ENCODE results near the gene GSTA4. TPM values are rescaled to one million over a fixed set of nuclear protein-coding genes. Genes with fewer than 3 reads are reported as not detected.

The GSTA4 gene
- polyA plus RNA-seq, 1 donor from 2014 or later: 764 TPM

DNA sequence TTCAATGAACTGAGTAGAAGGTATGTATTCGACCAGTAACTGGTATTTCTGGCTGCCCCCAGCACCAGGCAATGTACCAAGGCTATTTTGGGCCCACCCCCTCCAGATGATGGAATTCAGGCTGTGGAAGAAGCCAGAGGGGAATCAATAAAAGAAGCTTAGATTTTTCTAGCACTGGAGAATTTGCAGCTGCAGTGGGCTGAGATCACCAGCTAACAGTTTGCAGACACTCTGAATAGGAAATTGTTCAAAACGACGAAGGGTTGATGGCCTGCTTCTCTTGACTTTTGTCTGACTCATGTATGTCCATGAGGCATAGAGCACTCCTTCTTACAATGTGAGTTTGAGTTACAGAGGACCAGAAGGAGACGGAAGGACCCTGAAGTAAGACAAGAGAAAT lies 37.8 kb upstream of the GSTA4 start (continued):
- TF ChIP-seq SMC3 (conservative IDR thresholded peaks at IDR 0.05; ENCODE audit: poor library complexity) (no peak), TAF1 (IDR thresholded peaks at IDR 0.05; ENCODE audit: low read depth) (no peak), EP300 (conservative IDR thresholded peaks at IDR 0.05; ENCODE audit: poor library complexity, severe bottlenecking) (no peak)

DNA sequence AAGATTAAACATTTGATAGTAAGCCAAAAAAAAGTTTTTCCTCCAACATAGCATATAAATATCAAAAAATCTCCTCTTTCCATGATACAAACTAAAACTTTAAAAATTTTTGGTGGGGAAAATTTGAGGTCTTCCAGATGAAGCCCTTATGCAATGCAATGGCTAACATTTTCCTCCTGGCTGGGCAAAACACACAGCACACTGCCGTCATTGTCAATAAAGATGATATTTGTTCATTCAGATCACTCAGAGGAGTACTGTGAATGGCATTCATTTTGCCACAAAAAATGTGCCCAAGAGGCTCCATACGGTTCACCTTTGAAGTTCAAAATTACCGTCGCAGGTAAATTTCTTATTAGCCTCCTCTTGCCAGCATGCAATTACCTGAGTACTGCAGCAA lies 36.2 kb upstream of the GSTA4 start:
- TF ChIP-seq, protein P1, sequence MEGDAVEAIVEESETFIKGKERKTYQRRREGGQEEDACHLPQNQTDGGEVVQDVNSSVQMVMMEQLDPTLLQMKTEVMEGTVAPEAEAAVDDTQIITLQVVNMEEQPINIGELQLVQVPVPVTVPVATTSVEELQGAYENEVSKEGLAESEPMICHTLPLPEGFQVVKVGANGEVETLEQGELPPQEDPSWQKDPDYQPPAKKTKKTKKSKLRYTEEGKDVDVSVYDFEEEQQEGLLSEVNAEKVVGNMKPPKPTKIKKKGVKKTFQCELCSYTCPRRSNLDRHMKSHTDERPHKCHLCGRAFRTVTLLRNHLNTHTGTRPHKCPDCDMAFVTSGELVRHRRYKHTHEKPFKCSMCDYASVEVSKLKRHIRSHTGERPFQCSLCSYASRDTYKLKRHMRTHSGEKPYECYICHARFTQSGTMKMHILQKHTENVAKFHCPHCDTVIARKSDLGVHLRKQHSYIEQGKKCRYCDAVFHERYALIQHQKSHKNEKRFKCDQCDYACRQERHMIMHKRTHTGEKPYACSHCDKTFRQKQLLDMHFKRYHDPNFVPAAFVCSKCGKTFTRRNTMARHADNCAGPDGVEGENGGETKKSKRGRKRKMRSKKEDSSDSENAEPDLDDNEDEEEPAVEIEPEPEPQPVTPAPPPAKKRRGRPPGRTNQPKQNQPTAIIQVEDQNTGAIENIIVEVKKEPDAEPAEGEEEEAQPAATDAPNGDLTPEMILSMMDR (IDR thresholded peaks at IDR 0.05; ENCODE audit: poor library complexity, severe bottlenecking): no peak
- no peak for TF ChIP-seq TAF1 (IDR thresholded peaks at IDR 0.05; ENCODE audit: low read depth)
- no peak for TF ChIP-seq SMC3 (conservative IDR thresholded peaks at IDR 0.05; ENCODE audit: poor library complexity)
- TF ChIP-seq EP300 (conservative IDR thresholded peaks at IDR 0.05; ENCODE audit: poor library complexity, severe bottlenecking): no peak
- TF ChIP-seq POLR2AphosphoS5 (IDR thresholded peaks at IDR 0.05): no peak
- TF ChIP-seq RAD21 (conservative IDR thresholded peaks at IDR 0.05): no peak
- no peak for TF ChIP-seq MXI1 (conservative IDR thresholded peaks at IDR 0.05; ENCODE audit: poor library complexity, severe bottlenecking)
- TF ChIP-seq EZH2 (IDR thresholded peaks at IDR 0.05; ENCODE audit: borderline replicate concordance, insufficient read depth, low read length, poor library complexity, severe bottlenecking): no peak
- TF ChIP-seq, protein P2, sequence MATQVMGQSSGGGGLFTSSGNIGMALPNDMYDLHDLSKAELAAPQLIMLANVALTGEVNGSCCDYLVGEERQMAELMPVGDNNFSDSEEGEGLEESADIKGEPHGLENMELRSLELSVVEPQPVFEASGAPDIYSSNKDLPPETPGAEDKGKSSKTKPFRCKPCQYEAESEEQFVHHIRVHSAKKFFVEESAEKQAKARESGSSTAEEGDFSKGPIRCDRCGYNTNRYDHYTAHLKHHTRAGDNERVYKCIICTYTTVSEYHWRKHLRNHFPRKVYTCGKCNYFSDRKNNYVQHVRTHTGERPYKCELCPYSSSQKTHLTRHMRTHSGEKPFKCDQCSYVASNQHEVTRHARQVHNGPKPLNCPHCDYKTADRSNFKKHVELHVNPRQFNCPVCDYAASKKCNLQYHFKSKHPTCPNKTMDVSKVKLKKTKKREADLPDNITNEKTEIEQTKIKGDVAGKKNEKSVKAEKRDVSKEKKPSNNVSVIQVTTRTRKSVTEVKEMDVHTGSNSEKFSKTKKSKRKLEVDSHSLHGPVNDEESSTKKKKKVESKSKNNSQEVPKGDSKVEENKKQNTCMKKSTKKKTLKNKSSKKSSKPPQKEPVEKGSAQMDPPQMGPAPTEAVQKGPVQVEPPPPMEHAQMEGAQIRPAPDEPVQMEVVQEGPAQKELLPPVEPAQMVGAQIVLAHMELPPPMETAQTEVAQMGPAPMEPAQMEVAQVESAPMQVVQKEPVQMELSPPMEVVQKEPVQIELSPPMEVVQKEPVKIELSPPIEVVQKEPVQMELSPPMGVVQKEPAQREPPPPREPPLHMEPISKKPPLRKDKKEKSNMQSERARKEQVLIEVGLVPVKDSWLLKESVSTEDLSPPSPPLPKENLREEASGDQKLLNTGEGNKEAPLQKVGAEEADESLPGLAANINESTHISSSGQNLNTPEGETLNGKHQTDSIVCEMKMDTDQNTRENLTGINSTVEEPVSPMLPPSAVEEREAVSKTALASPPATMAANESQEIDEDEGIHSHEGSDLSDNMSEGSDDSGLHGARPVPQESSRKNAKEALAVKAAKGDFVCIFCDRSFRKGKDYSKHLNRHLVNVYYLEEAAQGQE (IDR thresholded peaks at IDR 0.05; ENCODE audit: borderline replicate concordance): no peak
- no peaks in the 10 kb centered on the region for H3K27me3 ChIP-seq (ENCODE audit: insufficient read depth, low read depth, low read length)
- H3K36me3 ChIP-seq (ENCODE audit: insufficient read depth, low read length): peaks cover 18% of the 10 kb centered on the region
- H2AFZ ChIP-seq (ENCODE audit: low read depth, low read length): no peak overlapping the region
- H3K9me2 ChIP-seq (ENCODE audit: insufficient read depth, low read length): no peaks in the 10 kb centered on the region
- H3F3A ChIP-seq (ENCODE audit: insufficient read depth, low read length, poor library complexity, severe bottlenecking): no peaks in the 10 kb centered on the region
- H3K9ac ChIP-seq (ENCODE audit: low read length): no peak overlapping the region
- no peak overlapping the region for H3K4me2 ChIP-seq (ENCODE audit: low read length)
- H3K79me2 ChIP-seq (replicated peaks; ENCODE audit: insufficient read depth, low read length): no peaks in the 10 kb centered on the region
- no peak overlapping the region for H3K27ac ChIP-seq (ENCODE audit: low read length)
- H3K9me3 ChIP-seq (ENCODE audit: low read length): no peaks in the 10 kb centered on the region
- no peaks in the 10 kb centered on the region for H4K20me1 ChIP-seq (ENCODE audit: insufficient read depth)
- H3K4me3 ChIP-seq (ENCODE audit: low read length): no peak overlapping the region

DNA sequence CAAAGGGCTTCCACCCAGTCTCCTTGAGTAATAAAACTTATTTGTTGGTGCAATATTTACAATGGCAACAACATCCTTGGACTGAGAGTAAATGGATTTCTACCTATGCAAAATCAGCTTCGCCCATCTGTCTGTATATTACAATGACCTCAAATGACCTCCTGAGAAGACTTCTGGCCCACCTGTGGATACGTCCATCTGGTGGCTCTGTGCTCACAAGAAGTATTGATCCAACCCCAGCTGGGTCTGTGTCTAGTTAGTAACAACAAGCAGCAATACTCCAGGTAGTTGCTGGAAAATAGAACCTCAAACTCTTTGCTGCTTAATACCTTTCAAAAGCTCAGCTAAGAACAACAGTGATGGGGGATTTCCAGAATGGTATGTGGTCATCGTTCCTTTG lies 34.7 kb upstream of the GSTA4 start:
- H3K4me2 ChIP-seq (ENCODE audit: low read length): no peak overlapping the region
- TF ChIP-seq SMC3 (conservative IDR thresholded peaks at IDR 0.05; ENCODE audit: poor library complexity) (no peak), EZH2 (IDR thresholded peaks at IDR 0.05; ENCODE audit: borderline replicate concordance, insufficient read depth, low read length, poor library complexity, severe bottlenecking) (no peak), MXI1 (conservative IDR thresholded peaks at IDR 0.05; ENCODE audit: poor library complexity, severe bottlenecking) (no peak), TAF1 (IDR thresholded peaks at IDR 0.05; ENCODE audit: low read depth) (no peak), RAD21 (conservative IDR thresholded peaks at IDR 0.05) (no peak), EP300 (conservative IDR thresholded peaks at IDR 0.05; ENCODE audit: poor library complexity, severe bottlenecking) (no peak)
- TF ChIP-seq, protein P1 (IDR thresholded peaks at IDR 0.05; ENCODE audit: poor library complexity, severe bottlenecking): no peak
- H3K27me3 ChIP-seq (ENCODE audit: insufficient read depth, low read depth, low read length): no peaks in the 10 kb centered on the region
- H2AFZ ChIP-seq (ENCODE audit: low read depth, low read length): no peak overlapping the region
- H3K27ac ChIP-seq (ENCODE audit: low read length): no peak overlapping the region
- H3K9me2 ChIP-seq (ENCODE audit: insufficient read depth, low read length): no peaks in the 10 kb centered on the region
- no peaks in the 10 kb centered on the region for H3K79me2 ChIP-seq (replicated peaks; ENCODE audit: insufficient read depth, low read length)
- H3K9ac ChIP-seq (ENCODE audit: low read length): no peak overlapping the region
- H4K20me1 ChIP-seq (ENCODE audit: insufficient read depth): no peaks in the 10 kb centered on the region
- H3K4me3 ChIP-seq (ENCODE audit: low read length): no peak overlapping the region
- H3K9me3 ChIP-seq (ENCODE audit: low read length): no peaks in the 10 kb centered on the region
- peaks cover 23% of the 10 kb centered on the region for H3K36me3 ChIP-seq (ENCODE audit: insufficient read depth, low read length)
- H3F3A ChIP-seq (ENCODE audit: insufficient read depth, low read length, poor library complexity, severe bottlenecking): no peaks in the 10 kb centered on the region

Data from neural cell (in vitro differentiated cells).